Large intestine (tissue), 3 donors: ENCODE results near the gene HILPDA. TPM values are rescaled to one million over a fixed set of nuclear protein-coding genes. Genes with fewer than 3 reads are reported as not detected.

ENCODE experiments used
- DNase-seq, 2 donors: peaks; one replicate each; pipeline versions ENCODE4 v3.0.0 to v3.0.0-alpha.2; 2013
- H3K27ac ChIP-seq: one replicate; pipeline ENCODE4 v1.5.1; 2013; ENCODE audit warnings: low read length
- H3K27me3 ChIP-seq: 2 replicates; pipeline ENCODE4 v1.6.1; 2013; ENCODE audit warnings: low read length; ENCODE audit not compliant: control insufficient read depth, insufficient read depth
- H3K36me3 ChIP-seq: 2 replicates; pipeline ENCODE4 v1.6.1; 2013; ENCODE audit warnings: low read length; ENCODE audit not compliant: control insufficient read depth, insufficient read depth
- H3K4me1 ChIP-seq: one replicate; pipeline ENCODE4 v1.6.1; 2013; ENCODE audit warnings: low read length; ENCODE audit not compliant: control insufficient read depth, insufficient read depth
- H3K4me3 ChIP-seq: one replicate; pipeline ENCODE4 v1.5.1; 2013; ENCODE audit warnings: low read length
- H3K9me3 ChIP-seq: one replicate; pipeline ENCODE4 v1.6.1; 2013; ENCODE audit warnings: mild to moderate bottlenecking, low read depth, low read length, moderate library complexity; ENCODE audit not compliant: control insufficient read depth
- WGBS: methylation state at CpG from one replicate; pipeline ENCODE4 v1.1.5; 2013; ENCODE audit warnings: low lambda C conversion rate; ENCODE audit not compliant: insufficient coverage; 5-methylcytosine and 5-hydroxymethylcytosine counted together
- polyA plus RNA-seq: library from polyadenylated mRNA; unstranded; fragments of 120-200 nt; gene quantifications from one replicate; pipeline ENCODE4 v1.2.1, GENCODE V29; 2013

The HILPDA gene
- polyA plus RNA-seq, 1 donor: 17.3 TPM

GRCh38 chr7:128431221-128431620 lies 24.5 kb upstream of the HILPDA start:
- no CpG with 5 or more reads among the region's 6 CpGs for WGBS
- H3K4me1 ChIP-seq: no peaks in the 10 kb centered on the region
- H3K4me3 ChIP-seq: no peak overlapping the region
- no peaks in the 10 kb centered on the region for H3K9me3 ChIP-seq
- H3K36me3 ChIP-seq: no peaks in the 10 kb centered on the region
- DNase-seq: no peak
- H3K27me3 ChIP-seq: no peaks in the 10 kb centered on the region
- H3K27ac ChIP-seq: no peak overlapping the region

GRCh38 chr7:128431754-128432153 lies 23.9 kb upstream of the HILPDA start:
- Histone ChIP-seq H3K4me1 (no peaks in the 10 kb centered on the region), H3K27me3 (no peaks in the 10 kb centered on the region), H3K36me3 (no peaks in the 10 kb centered on the region), H3K9me3 (no peaks in the 10 kb centered on the region), H3K27ac (no peak overlapping the region), H3K4me3 (no peak overlapping the region)
- no CpG with 5 or more reads among the region's 2 CpGs for WGBS
- no peak for DNase-seq

- Histone ChIP-seq H3K27me3 (no peaks in the 10 kb centered on the region), H3K4me1 (no peaks in the 10 kb centered on the region), H3K4me3 (no peak overlapping the region), H3K36me3 (no peaks in the 10 kb centered on the region), H3K27ac (no peak overlapping the region), H3K9me3 (no peaks in the 10 kb centered on the region)
- 54% methylated on average over 2 of the region's 4 CpGs for WGBS
- peak in 1 of 2 donors; percentile 33 for DNase-seq
Observed at GRCh38 chr7:128434413-128435326, 21.0 kb upstream of the HILPDA start.

DNA sequence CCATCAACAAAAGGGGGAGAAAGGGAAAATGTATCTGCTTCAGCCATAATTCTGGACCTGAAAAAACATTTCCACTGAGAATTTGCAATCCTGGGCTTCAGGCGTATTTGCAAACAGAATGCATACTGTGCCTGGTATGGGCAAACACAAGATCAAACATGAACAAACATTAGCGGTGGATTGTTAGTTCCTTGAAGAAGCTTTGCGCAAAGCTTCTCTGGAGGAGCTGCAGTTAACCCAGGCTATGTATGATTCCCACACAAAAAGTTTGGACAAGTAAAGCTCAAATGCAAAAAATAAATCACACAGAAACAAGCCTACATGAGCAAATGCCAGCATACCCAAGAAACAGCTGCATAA lies 20.4 kb upstream of the HILPDA start:
- no peak for DNase-seq
- Histone ChIP-seq H3K4me3 (no peak overlapping the region), H3K27me3 (no peaks in the 10 kb centered on the region), H3K4me1 (no peaks in the 10 kb centered on the region), H3K36me3 (no peaks in the 10 kb centered on the region), H3K27ac (no peak overlapping the region), H3K9me3 (no peaks in the 10 kb centered on the region)
- no CpG with 5 or more reads among the region's 3 CpGs for WGBS

GRCh38 chr7:128437426-128438332 lies 18.0 kb upstream of the HILPDA start:
- WGBS: 93% methylated on average over 5 of the region's 8 CpGs
- Histone ChIP-seq H3K4me3 (no peak overlapping the region), H3K36me3 (no peaks in the 10 kb centered on the region), H3K27me3 (no peaks in the 10 kb centered on the region), H3K9me3 (no peaks in the 10 kb centered on the region), H3K27ac (no peak overlapping the region), H3K4me1 (peaks cover 12% of the 10 kb centered on the region)
- DNase-seq: no peak

DNA sequence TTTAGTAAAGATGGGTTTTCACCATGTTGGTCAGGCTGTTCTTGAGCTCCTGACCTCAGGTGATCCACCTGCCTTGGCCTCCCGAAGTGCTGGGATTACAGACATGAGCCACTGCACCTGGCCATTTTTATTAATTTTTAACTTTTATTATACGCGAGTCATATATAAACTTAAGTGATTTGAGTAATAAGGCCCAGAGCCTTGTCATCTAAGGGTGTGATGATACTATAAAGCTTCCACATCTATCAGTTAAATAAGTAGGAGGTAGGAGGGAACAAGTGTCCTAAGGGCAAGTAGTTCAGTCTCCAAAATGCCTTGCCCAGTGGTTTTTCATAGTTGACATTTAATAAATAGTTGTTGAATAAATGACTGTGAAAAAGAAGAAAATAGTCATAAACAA lies 13.3 kb upstream of the HILPDA start:
- Histone ChIP-seq H3K27ac (peak overlapping the region; percentile 84), H3K4me1 (peaks cover 34% of the 10 kb centered on the region), H3K27me3 (no peaks in the 10 kb centered on the region), H3K9me3 (no peaks in the 10 kb centered on the region), H3K36me3 (no peaks in the 10 kb centered on the region), H3K4me3 (no peak overlapping the region)
- 31% methylated on average over 2 of the region's 3 CpGs for WGBS
- peak; percentile 50 to 86 for DNase-seq

DNA sequence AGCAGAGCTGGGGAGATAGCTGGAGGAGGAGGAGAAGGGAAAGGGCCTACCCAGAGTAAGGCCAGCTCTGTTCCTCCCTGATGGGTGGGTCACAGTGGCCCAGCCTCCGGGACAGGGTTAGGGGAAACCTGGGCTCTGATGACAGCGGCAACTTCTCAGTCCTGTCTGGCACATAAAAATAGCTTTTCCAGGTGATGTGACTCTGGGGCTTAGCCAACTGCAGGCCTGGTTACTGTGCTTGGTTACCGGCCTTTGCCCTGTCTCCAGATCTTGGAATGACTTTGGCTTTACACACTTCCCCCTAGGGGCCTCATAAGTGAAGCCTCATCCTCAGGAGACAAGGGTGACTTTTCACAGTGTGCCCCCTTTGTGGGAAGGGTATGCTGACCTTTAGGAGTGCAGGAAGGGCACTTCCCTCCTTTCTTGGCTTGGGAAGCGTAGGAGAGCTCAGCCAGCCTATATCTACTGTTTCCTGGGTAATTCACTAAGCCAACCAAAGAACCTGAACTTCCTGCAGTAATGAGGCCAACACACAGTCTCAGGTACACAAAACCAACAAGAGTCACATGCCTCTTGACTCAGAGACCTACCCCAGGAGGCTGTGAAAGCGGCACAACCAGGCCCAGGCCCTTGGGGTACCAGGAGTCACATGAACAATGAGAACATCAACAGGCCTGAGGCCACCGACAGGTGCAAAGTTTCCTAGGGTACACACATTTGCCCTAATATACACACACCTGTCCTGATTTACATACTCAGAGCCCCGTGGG lies 11.7 kb upstream of the HILPDA start:
- Histone ChIP-seq H3K4me3 (no peak overlapping the region), H3K27me3 (no peaks in the 10 kb centered on the region), H3K4me1 (peaks cover 34% of the 10 kb centered on the region), H3K36me3 (no peaks in the 10 kb centered on the region), H3K27ac (peak overlapping the region; percentile 84), H3K9me3 (no peaks in the 10 kb centered on the region)
- peak; percentile 89 to 97 for DNase-seq
- no CpG with 5 or more reads among the region's 7 CpGs for WGBS

- no CpG with 5 or more reads among the region's 5 CpGs for WGBS
- Histone ChIP-seq H3K4me1 (peaks cover 33% of the 10 kb centered on the region), H3K9me3 (no peaks in the 10 kb centered on the region), H3K4me3 (no peak overlapping the region), H3K27ac (no peak overlapping the region), H3K36me3 (no peaks in the 10 kb centered on the region), H3K27me3 (no peaks in the 10 kb centered on the region)
- DNase-seq: no peak
Observed at GRCh38 chr7:128446306-128446705, 9.4 kb upstream of the HILPDA start.

DNA sequence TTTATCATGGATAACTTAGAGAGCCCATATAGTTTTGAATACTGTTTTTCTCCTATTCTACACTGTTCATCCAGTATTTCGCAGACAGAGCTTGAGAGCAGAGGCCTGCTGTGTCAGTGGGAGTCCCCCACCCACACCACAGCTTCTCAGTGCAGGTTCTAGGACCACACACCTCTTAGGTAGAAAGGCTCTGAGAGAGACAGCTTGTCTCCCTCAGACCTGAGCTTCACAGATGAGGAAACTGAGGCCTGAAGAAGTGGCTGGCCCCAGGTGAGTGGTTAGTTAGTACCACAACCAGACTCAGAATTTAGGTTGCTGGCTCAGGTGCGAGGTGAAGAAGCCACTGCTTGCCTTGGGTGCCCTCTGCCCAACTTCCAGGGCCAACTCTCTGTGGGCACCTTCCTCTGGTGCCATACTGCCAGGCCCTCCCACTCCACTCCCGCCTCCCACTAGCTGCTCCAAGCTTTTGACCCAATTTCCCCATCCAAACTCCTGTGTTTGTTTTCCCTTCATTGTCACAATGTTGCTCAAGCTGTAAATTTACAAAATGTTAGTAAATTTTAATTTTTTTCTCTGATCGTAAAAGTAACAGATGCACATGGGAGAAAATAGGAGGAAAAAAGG lies 7.6 kb upstream of the HILPDA start:
- no peak for DNase-seq
- Histone ChIP-seq H3K4me3 (no peak overlapping the region), H3K4me1 (peaks cover 21% of the 10 kb centered on the region), H3K27me3 (no peaks in the 10 kb centered on the region), H3K27ac (no peak overlapping the region), H3K9me3 (no peaks in the 10 kb centered on the region), H3K36me3 (no peaks in the 10 kb centered on the region)
- WGBS: 90% methylated on average over 1 of the region's 4 CpGs
